ENCODE measurements around the gene SGMS1.

The SGMS1 gene

DNA sequence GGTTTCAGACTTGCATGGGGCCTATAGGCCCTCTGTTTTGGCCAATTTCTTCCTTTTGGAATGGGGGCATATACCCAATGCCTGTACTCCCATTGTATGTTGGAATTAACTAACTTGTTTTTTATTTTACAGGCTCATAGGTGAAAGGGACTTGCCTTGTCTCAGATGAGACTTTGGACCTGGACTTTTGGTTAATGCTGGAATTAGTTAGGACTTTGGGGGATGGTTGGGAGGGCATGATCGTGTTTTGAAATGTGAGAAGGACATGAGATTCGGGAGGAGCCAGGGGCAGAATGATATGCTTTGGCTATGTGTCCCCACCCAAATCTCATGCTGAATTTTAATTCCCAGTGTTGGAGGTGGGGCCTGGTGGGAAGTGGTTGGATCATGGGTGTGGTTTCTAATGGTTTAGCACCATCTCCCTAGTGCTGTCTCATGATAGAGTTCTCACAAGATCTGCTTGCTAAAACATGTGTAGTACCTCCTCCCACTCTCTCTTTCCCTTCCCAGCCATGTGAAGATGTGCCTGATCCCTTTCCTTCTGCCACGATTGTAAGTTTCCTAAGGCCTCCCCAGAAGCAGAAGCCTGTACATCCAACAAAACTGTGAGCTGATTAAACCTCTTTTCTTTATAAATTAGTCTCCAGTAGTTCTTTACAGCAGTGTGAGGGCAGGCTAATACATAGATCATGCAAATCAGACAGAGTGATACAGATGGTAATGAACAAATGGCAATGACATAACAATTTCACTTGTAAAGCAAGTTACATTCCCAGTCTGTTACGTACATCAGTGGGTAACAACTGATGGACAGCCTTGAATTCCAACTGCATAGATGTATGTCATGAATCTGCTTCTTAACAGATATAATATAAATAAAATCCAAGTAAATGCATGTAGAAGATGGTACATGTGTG is 146.2 kb downstream of the SGMS1 start:
- in situ Hi-C loops (cut with MboI; ENCODE audit: low sequenced_read_pairs, unreplicated experiment) = no loop called here
- DNase-seq (ENCODE audit: low spot score) = no peak
- TF ChIP-seq, protein P1, sequence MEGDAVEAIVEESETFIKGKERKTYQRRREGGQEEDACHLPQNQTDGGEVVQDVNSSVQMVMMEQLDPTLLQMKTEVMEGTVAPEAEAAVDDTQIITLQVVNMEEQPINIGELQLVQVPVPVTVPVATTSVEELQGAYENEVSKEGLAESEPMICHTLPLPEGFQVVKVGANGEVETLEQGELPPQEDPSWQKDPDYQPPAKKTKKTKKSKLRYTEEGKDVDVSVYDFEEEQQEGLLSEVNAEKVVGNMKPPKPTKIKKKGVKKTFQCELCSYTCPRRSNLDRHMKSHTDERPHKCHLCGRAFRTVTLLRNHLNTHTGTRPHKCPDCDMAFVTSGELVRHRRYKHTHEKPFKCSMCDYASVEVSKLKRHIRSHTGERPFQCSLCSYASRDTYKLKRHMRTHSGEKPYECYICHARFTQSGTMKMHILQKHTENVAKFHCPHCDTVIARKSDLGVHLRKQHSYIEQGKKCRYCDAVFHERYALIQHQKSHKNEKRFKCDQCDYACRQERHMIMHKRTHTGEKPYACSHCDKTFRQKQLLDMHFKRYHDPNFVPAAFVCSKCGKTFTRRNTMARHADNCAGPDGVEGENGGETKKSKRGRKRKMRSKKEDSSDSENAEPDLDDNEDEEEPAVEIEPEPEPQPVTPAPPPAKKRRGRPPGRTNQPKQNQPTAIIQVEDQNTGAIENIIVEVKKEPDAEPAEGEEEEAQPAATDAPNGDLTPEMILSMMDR (IDR thresholded peaks at IDR 0.05; ENCODE audit: borderline replicate concordance, control extremely low read depth, extremely low read depth, insufficient read depth, missing control alignments) = no peak

DNA sequence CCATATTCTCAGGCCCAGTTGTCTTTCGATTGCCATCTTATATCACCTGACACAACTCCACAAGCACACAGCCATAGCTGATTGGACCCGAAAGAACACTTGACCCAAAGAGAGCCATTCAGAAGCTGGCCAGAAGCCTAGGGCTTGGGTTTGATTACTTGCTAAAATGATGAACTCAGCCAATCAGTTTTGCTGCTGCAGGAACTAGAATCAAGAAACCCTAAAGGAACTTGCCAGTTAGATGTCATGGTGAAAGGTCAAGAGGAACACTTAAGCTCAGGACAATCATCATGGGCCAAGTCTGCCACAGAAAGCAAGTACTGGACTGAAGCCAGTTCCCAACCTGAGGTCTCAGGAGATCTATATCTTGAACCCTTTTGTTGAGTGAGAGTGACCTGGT is 150.0 kb downstream of the SGMS1 start:
- no peak for DNase-seq (ENCODE audit: low spot score)
- in situ Hi-C loops (cut with MboI; ENCODE audit: low sequenced_read_pairs, unreplicated experiment) = no loop called here
- TF ChIP-seq, protein P1 (IDR thresholded peaks at IDR 0.05; ENCODE audit: borderline replicate concordance, control extremely low read depth, extremely low read depth, insufficient read depth, missing control alignments) = no peak

GRCh38 chr10:50472914-50473313 is 150.8 kb downstream of the SGMS1 start:
- in situ Hi-C loops (cut with MboI; ENCODE audit: low sequenced_read_pairs, unreplicated experiment) = no loop called here
- TF ChIP-seq, protein P1 (IDR thresholded peaks at IDR 0.05; ENCODE audit: borderline replicate concordance, control extremely low read depth, extremely low read depth, insufficient read depth, missing control alignments) = no peak
- DNase-seq (ENCODE audit: low spot score) = no peak

DNA sequence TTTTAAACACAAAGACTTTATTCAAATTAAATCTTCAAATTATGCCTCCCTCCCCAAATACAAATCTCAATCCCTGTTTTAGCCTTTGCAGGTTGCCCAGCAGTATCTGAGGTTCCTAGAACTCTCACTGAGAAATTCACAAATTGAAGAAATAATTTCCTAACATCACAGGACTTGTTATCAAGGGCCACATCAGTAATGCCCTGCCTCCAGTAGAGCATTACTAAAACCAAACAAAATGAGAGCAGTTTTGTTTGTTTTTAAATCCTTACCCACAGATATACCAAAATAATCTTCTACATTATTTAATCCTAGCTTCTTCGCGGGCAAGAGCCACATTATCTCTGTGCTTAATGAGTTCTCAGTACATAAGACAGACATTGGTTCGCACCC is 152.2 kb downstream of the SGMS1 start:
- in situ Hi-C loops (cut with MboI; ENCODE audit: low sequenced_read_pairs, unreplicated experiment) = no loop called here
- DNase-seq (ENCODE audit: low spot score) = no peak
- TF ChIP-seq, protein P1 (IDR thresholded peaks at IDR 0.05; ENCODE audit: borderline replicate concordance, control extremely low read depth, extremely low read depth, insufficient read depth, missing control alignments) = no peak

- no peak for DNase-seq (ENCODE audit: low spot score)
- TF ChIP-seq, protein P1 (IDR thresholded peaks at IDR 0.05; ENCODE audit: borderline replicate concordance, control extremely low read depth, extremely low read depth, insufficient read depth, missing control alignments) = no peak
- in situ Hi-C loops (cut with MboI; ENCODE audit: low sequenced_read_pairs, unreplicated experiment) = no loop called here
Observed at GRCh38 chr10:50470798-50471582, 152.8 kb downstream of the SGMS1 start.

DNA sequence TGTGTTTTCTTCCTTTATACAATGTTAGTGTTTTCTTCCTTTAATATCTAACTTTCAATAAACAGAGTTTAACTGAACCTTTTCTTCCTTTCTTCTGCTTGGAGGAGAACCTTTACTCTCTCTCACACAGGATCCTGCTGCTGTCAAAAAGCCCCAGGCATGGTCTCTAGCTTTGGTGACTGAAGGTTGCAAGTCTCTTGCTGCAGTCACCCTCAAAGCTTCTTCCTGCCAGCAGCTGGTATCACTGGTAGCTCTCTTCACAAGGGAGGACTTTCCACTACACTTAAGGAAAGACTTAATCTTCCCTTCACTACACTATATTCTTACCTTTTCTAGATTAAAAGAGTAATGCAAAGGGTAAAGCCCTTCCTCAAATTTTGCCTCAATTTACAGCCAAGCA is 153.4 kb downstream of the SGMS1 start:
- in situ Hi-C loops (cut with MboI; ENCODE audit: low sequenced_read_pairs, unreplicated experiment) = no loop called here
- TF ChIP-seq, protein P1 (IDR thresholded peaks at IDR 0.05; ENCODE audit: borderline replicate concordance, control extremely low read depth, extremely low read depth, insufficient read depth, missing control alignments) = no peak
- DNase-seq (ENCODE audit: low spot score) = no peak

Measured in GM13976 (cell line).